ENCODE results near the gene RSU1.

Gene RSU1

DNA sequence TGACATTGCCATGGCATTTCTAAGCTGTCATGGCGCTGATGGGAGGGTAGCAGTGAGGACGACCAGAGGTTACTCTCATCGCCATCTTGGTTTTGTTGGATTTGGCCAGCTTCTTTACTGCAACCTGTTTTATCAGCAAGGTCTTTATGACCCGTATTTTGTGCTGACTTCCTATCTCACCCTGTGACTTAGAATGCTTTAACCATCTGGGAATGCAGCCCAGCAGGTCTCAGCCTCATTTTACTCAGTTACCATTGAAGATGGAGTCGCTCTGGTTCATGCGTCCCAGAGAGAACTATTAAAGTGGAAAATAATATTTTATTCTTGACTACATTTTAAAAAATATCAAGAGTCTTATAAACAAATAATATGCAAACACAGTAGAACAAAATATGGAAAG is 131.7 kb downstream of the RSU1 start:
- TF ChIP-seq ZFP3 (CRISPR knock-in tag; IDR thresholded peaks at IDR 0.05) (no peak), ESRRG (CRISPR knock-in tag; IDR thresholded peaks at IDR 0.05) (no peak), OSR1 (CRISPR knock-in tag; IDR thresholded peaks at IDR 0.05) (no peak), ZNF8 (CRISPR knock-in tag; IDR thresholded peaks at IDR 0.05) (no peak), ZC3H10 (CRISPR knock-in tag; IDR thresholded peaks at IDR 0.05) (no peak), CSDC2 (CRISPR knock-in tag; IDR thresholded peaks at IDR 0.05) (no peak), ISL1 (CRISPR knock-in tag; IDR thresholded peaks at IDR 0.05) (no peak), TOX (CRISPR knock-in tag; IDR thresholded peaks at IDR 0.05; ENCODE audit: borderline replicate concordance) (no peak), SNAI2 (CRISPR knock-in tag; IDR thresholded peaks at IDR 0.05) (no peak), RARB (CRISPR knock-in tag; IDR thresholded peaks at IDR 0.05) (no peak), GLIS3 (CRISPR knock-in tag; IDR thresholded peaks at IDR 0.05) (no peak)
- TF ChIP-seq, protein P1, sequence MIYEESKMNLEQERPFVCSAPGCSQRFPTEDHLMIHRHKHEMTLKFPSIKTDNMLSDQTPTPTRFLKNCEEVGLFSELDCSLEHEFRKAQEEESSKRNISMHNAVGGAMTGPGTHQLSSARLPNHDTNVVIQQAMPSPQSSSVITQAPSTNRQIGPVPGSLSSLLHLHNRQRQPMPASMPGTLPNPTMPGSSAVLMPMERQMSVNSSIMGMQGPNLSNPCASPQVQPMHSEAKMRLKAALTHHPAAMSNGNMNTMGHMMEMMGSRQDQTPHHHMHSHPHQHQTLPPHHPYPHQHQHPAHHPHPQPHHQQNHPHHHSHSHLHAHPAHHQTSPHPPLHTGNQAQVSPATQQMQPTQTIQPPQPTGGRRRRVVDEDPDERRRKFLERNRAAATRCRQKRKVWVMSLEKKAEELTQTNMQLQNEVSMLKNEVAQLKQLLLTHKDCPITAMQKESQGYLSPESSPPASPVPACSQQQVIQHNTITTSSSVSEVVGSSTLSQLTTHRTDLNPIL (CRISPR knock-in tag; IDR thresholded peaks at IDR 0.05; ENCODE audit: low read depth) = no peak
- TF ChIP-seq, protein P2, sequence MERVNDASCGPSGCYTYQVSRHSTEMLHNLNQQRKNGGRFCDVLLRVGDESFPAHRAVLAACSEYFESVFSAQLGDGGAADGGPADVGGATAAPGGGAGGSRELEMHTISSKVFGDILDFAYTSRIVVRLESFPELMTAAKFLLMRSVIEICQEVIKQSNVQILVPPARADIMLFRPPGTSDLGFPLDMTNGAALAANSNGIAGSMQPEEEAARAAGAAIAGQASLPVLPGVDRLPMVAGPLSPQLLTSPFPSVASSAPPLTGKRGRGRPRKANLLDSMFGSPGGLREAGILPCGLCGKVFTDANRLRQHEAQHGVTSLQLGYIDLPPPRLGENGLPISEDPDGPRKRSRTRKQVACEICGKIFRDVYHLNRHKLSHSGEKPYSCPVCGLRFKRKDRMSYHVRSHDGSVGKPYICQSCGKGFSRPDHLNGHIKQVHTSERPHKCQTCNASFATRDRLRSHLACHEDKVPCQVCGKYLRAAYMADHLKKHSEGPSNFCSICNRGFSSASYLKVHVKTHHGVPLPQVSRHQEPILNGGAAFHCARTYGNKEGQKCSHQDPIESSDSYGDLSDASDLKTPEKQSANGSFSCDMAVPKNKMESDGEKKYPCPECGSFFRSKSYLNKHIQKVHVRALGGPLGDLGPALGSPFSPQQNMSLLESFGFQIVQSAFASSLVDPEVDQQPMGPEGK (CRISPR knock-in tag; IDR thresholded peaks at IDR 0.05; ENCODE audit: borderline replicate concordance) = no peak
- TF ChIP-seq, protein P3, sequence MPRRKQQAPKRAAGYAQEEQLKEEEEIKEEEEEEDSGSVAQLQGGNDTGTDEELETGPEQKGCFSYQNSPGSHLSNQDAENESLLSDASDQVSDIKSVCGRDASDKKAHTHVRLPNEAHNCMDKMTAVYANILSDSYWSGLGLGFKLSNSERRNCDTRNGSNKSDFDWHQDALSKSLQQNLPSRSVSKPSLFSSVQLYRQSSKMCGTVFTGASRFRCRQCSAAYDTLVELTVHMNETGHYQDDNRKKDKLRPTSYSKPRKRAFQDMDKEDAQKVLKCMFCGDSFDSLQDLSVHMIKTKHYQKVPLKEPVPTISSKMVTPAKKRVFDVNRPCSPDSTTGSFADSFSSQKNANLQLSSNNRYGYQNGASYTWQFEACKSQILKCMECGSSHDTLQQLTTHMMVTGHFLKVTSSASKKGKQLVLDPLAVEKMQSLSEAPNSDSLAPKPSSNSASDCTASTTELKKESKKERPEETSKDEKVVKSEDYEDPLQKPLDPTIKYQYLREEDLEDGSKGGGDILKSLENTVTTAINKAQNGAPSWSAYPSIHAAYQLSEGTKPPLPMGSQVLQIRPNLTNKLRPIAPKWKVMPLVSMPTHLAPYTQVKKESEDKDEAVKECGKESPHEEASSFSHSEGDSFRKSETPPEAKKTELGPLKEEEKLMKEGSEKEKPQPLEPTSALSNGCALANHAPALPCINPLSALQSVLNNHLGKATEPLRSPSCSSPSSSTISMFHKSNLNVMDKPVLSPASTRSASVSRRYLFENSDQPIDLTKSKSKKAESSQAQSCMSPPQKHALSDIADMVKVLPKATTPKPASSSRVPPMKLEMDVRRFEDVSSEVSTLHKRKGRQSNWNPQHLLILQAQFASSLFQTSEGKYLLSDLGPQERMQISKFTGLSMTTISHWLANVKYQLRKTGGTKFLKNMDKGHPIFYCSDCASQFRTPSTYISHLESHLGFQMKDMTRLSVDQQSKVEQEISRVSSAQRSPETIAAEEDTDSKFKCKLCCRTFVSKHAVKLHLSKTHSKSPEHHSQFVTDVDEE (CRISPR knock-in tag; IDR thresholded peaks at IDR 0.05) = no peak
- TF ChIP-seq, protein P4, sequence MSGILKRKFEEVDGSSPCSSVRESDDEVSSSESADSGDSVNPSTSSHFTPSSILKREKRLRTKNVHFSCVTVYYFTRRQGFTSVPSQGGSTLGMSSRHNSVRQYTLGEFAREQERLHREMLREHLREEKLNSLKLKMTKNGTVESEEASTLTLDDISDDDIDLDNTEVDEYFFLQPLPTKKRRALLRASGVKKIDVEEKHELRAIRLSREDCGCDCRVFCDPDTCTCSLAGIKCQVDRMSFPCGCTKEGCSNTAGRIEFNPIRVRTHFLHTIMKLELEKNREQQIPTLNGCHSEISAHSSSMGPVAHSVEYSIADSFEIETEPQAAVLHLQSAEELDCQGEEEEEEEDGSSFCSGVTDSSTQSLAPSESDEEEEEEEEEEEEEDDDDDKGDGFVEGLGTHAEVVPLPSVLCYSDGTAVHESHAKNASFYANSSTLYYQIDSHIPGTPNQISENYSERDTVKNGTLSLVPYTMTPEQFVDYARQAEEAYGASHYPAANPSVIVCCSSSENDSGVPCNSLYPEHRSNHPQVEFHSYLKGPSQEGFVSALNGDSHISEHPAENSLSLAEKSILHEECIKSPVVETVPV (CRISPR knock-in tag; IDR thresholded peaks at IDR 0.05) = no peak
- TF ChIP-seq, protein P5, sequence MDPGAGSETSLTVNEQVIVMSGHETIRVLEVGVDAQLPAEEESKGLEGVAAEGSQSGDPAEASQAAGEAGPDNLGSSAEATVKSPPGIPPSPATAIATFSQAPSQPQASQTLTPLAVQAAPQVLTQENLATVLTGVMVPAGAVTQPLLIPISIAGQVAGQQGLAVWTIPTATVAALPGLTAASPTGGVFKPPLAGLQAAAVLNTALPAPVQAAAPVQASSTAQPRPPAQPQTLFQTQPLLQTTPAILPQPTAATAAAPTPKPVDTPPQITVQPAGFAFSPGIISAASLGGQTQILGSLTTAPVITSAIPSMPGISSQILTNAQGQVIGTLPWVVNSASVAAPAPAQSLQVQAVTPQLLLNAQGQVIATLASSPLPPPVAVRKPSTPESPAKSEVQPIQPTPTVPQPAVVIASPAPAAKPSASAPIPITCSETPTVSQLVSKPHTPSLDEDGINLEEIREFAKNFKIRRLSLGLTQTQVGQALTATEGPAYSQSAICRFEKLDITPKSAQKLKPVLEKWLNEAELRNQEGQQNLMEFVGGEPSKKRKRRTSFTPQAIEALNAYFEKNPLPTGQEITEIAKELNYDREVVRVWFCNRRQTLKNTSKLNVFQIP (CRISPR knock-in tag; IDR thresholded peaks at IDR 0.05; ENCODE audit: borderline replicate concordance, low read depth) = no peak

DNA sequence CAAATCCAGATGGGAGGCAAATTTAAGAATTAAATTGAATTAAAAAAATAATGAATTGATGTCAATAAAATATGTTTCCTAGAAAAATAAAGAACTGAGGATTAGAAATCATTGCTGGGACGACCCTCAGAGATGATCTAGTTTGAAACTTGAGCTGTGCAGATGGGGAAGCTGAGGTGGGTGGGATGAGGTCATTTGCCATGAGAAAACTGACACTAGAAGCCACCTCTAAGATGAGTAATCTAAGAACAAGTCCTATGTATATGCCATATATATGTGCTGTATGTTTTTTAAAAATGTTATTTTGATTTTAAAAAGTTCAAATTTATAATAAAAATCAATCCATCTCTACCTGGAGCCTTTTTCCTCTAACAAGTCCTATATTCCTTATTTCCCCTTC is 135.7 kb downstream of the RSU1 start:
- ATAC-seq = no peak
- TF ChIP-seq, protein P1 (CRISPR knock-in tag; IDR thresholded peaks at IDR 0.05; ENCODE audit: low read depth) = no peak
- TF ChIP-seq TOX (CRISPR knock-in tag; IDR thresholded peaks at IDR 0.05; ENCODE audit: borderline replicate concordance) (no peak), ARNTL (CRISPR knock-in tag; IDR thresholded peaks at IDR 0.05; ENCODE audit: borderline replicate concordance, low read depth) (no peak), RARB (CRISPR knock-in tag; IDR thresholded peaks at IDR 0.05) (no peak), SNAI2 (CRISPR knock-in tag; IDR thresholded peaks at IDR 0.05) (no peak), PPARA (CRISPR knock-in tag; IDR thresholded peaks at IDR 0.05; ENCODE audit: borderline replicate concordance) (no peak), CSDC2 (CRISPR knock-in tag; IDR thresholded peaks at IDR 0.05) (no peak), ZNF565 (CRISPR knock-in tag; conservative IDR thresholded peaks at IDR 0.05; ENCODE audit: low read depth) (no peak), ISL1 (CRISPR knock-in tag; IDR thresholded peaks at IDR 0.05) (no peak), ZFP30 (CRISPR knock-in tag; IDR thresholded peaks at IDR 0.05) (no peak)
- TF ChIP-seq, protein P2 (CRISPR knock-in tag; IDR thresholded peaks at IDR 0.05; ENCODE audit: borderline replicate concordance) = no peak
- TF ChIP-seq, protein P5 (CRISPR knock-in tag; IDR thresholded peaks at IDR 0.05; ENCODE audit: borderline replicate concordance, low read depth) = no peak

More for the DNA sequence above, 131.7 kb downstream of the RSU1 start:
- no peak for ATAC-seq
